Adipocyte (in vitro differentiated cells): ENCODE results near the gene CCDC34.

Source experiments
- DNase-seq: peaks from one replicate; pipeline ENCODE4 v3.0.0-alpha.2; 2015; ENCODE audit warnings: low read depth
- H3K27me3 ChIP-seq: replicated peaks from 2 replicates; pipeline ENCODE4 v1.7.0; 2013; ENCODE audit warnings: mild to moderate bottlenecking, low read length, moderate library complexity; ENCODE audit not compliant: control insufficient read depth, insufficient read depth
- H3K36me3 ChIP-seq: 2 replicates; pipeline ENCODE4 v1.7.0; 2013; ENCODE audit warnings: low read length, mild to moderate bottlenecking, moderate library complexity; ENCODE audit not compliant: control insufficient read depth, insufficient read depth, severe bottlenecking
- H3K4me1 ChIP-seq: 2 replicates; pipeline ENCODE4 v1.7.0; 2013; ENCODE audit warnings: mild to moderate bottlenecking, low read length, moderate library complexity; ENCODE audit not compliant: control insufficient read depth, insufficient read depth
- H3K4me3 ChIP-seq: 2 replicates; pipeline ENCODE4 v1.7.0; 2013; ENCODE audit warnings: mild to moderate bottlenecking, low read length, moderate library complexity
- H3K9ac ChIP-seq: 2 replicates; pipeline ENCODE4 v1.7.0; 2013; ENCODE audit warnings: mild to moderate bottlenecking, low read length, moderate library complexity
- H3K9me3 ChIP-seq: 2 replicates; pipeline ENCODE4 v1.7.0; 2013; ENCODE audit warnings: mild to moderate bottlenecking, low read length, moderate library complexity; ENCODE audit not compliant: control insufficient read depth

The CCDC34 gene

GRCh38 chr11:27375370-27375769, 12.4 kb upstream of the CCDC34 start:
- Histone ChIP-seq H3K27me3 (no peaks in the 10 kb centered on the region), H3K4me1 (no peaks in the 10 kb centered on the region), H3K4me3 (no peak overlapping the region), H3K36me3 (peaks cover 50% of the 10 kb centered on the region), H3K9me3 (no peaks in the 10 kb centered on the region), H3K9ac (no peak overlapping the region)
- no peak for DNase-seq

GRCh38 chr11:27373856-27374602, 11.0 kb upstream of the CCDC34 start:
- H3K9ac ChIP-seq: no peak overlapping the region
- H3K36me3 ChIP-seq: peaks cover 42% of the 10 kb centered on the region
- no peak overlapping the region for H3K4me3 ChIP-seq
- H3K4me1 ChIP-seq: no peaks in the 10 kb centered on the region
- H3K9me3 ChIP-seq: no peaks in the 10 kb centered on the region
- no peak for DNase-seq
- H3K27me3 ChIP-seq: no peaks in the 10 kb centered on the region

GRCh38 chr11:27373392-27373791, 10.4 kb upstream of the CCDC34 start:
- Histone ChIP-seq H3K36me3 (peaks cover 38% of the 10 kb centered on the region), H3K4me3 (no peak overlapping the region), H3K27me3 (no peaks in the 10 kb centered on the region), H3K9ac (no peak overlapping the region), H3K9me3 (no peaks in the 10 kb centered on the region), H3K4me1 (no peaks in the 10 kb centered on the region)
- DNase-seq: no peak

GRCh38 chr11:27372164-27372563, 9.1 kb upstream of the CCDC34 start:
- no peak overlapping the region for H3K4me3 ChIP-seq
- H3K9ac ChIP-seq: no peak overlapping the region
- no peaks in the 10 kb centered on the region for H3K9me3 ChIP-seq
- DNase-seq: no peak
- H3K36me3 ChIP-seq: peaks cover 43% of the 10 kb centered on the region
- no peaks in the 10 kb centered on the region for H3K4me1 ChIP-seq
- no peaks in the 10 kb centered on the region for H3K27me3 ChIP-seq

GRCh38 chr11:27371489-27371888, 8.5 kb upstream of the CCDC34 start:
- no peaks in the 10 kb centered on the region for H3K27me3 ChIP-seq
- H3K9me3 ChIP-seq: no peaks in the 10 kb centered on the region
- no peak for DNase-seq
- H3K36me3 ChIP-seq: peaks cover 40% of the 10 kb centered on the region
- no peak overlapping the region for H3K9ac ChIP-seq
- no peaks in the 10 kb centered on the region for H3K4me1 ChIP-seq
- H3K4me3 ChIP-seq: no peak overlapping the region

GRCh38 chr11:27370374-27370773, 7.4 kb upstream of the CCDC34 start:
- Histone ChIP-seq H3K9me3 (no peaks in the 10 kb centered on the region), H3K36me3 (peaks cover 37% of the 10 kb centered on the region), H3K27me3 (no peaks in the 10 kb centered on the region), H3K9ac (no peak overlapping the region), H3K4me3 (no peak overlapping the region), H3K4me1 (no peaks in the 10 kb centered on the region)
- DNase-seq: no peak

GRCh38 chr11:27367881-27368280, 4.9 kb upstream of the CCDC34 start:
- Histone ChIP-seq H3K9ac (no peak overlapping the region), H3K9me3 (no peaks in the 10 kb centered on the region), H3K4me1 (peaks cover 6% of the 10 kb centered on the region), H3K36me3 (peaks cover 18% of the 10 kb centered on the region), H3K4me3 (no peak overlapping the region), H3K27me3 (no peaks in the 10 kb centered on the region)
- no peak for DNase-seq

- Histone ChIP-seq H3K27me3 (no peaks in the 10 kb centered on the region), H3K4me1 (peaks cover 9% of the 10 kb centered on the region), H3K9me3 (no peaks in the 10 kb centered on the region), H3K9ac (peak overlapping the region; percentile 82), H3K4me3 (peak overlapping the region; percentile 93), H3K36me3 (peaks cover 10% of the 10 kb centered on the region)
- DNase-seq: no peak
Measured at GRCh38 chr11:27363576-27364117, 632 bp upstream of the CCDC34 start.

- H3K4me1 ChIP-seq: peaks cover 19% of the 10 kb centered on the region
- no peaks in the 10 kb centered on the region for H3K9me3 ChIP-seq
- H3K36me3 ChIP-seq: no peaks in the 10 kb centered on the region
- DNase-seq: no peak
- no peak overlapping the region for H3K9ac ChIP-seq
- H3K4me3 ChIP-seq: peak overlapping the region; percentile 93
- H3K27me3 ChIP-seq: no peaks in the 10 kb centered on the region
Measured at GRCh38 chr11:27361649-27362431, 1.2 kb downstream of the CCDC34 start.

GRCh38 chr11:27358296-27358695, 4.7 kb downstream of the CCDC34 start:
- no peaks in the 10 kb centered on the region for H3K36me3 ChIP-seq
- DNase-seq: peak; percentile 62
- H3K27me3 ChIP-seq: no peaks in the 10 kb centered on the region
- H3K9me3 ChIP-seq: no peaks in the 10 kb centered on the region
- H3K4me3 ChIP-seq: peak overlapping the region; percentile 34
- peaks cover 29% of the 10 kb centered on the region for H3K4me1 ChIP-seq
- H3K9ac ChIP-seq: no peak overlapping the region

- H3K27me3 ChIP-seq: no peaks in the 10 kb centered on the region
- no peak overlapping the region for H3K4me3 ChIP-seq
- no peak for DNase-seq
- peaks cover 26% of the 10 kb centered on the region for H3K4me1 ChIP-seq
- H3K9me3 ChIP-seq: no peaks in the 10 kb centered on the region
- H3K36me3 ChIP-seq: no peaks in the 10 kb centered on the region
- no peak overlapping the region for H3K9ac ChIP-seq
Measured at GRCh38 chr11:27357250-27357649, 5.8 kb downstream of the CCDC34 start.
